Hepatocyte (in vitro differentiated cells): ENCODE data around the gene CABS1.

Experiments used
- EZH2phosphoT487 ChIP-seq: fragments of 200-600 bp; sonication (generic); IDR thresholded peaks from one replicate; pipeline ENCODE4 v1.6.1; 2018; ENCODE audit warnings: antibody characterized with exemption, mild to moderate bottlenecking, low read depth, moderate library complexity; ENCODE audit not compliant: unreplicated experiment, severe bottlenecking
- TF ChIP-seq, protein P1 (sequence below): fragments of 200-600 bp; sonication (generic); IDR thresholded peaks from 2 replicates; pipeline ENCODE4 v1.5.1; 2016; ENCODE audit warnings: antibody characterized with exemption, mild to moderate bottlenecking; ENCODE audit not compliant: poor library complexity

DNA sequence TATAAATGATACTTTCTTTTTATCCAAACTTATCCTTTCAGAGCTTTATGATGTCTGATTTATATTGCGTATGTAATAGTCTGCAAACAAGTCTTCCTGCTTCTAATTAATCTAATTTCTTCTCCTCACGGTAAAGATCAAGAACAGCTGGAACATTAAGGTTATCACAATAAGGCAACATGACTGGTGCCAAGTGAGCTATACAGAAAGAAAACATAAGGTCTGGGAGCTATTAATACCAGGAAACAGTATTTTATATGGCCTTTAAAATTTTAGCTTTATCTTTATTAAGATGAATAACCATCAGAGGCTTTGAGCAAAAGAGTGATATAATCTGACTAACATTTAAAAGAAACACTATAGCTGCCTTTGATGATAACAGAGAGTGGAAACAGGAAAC, 28.7 kb upstream of the CABS1 start:
- TF ChIP-seq, protein P1, sequence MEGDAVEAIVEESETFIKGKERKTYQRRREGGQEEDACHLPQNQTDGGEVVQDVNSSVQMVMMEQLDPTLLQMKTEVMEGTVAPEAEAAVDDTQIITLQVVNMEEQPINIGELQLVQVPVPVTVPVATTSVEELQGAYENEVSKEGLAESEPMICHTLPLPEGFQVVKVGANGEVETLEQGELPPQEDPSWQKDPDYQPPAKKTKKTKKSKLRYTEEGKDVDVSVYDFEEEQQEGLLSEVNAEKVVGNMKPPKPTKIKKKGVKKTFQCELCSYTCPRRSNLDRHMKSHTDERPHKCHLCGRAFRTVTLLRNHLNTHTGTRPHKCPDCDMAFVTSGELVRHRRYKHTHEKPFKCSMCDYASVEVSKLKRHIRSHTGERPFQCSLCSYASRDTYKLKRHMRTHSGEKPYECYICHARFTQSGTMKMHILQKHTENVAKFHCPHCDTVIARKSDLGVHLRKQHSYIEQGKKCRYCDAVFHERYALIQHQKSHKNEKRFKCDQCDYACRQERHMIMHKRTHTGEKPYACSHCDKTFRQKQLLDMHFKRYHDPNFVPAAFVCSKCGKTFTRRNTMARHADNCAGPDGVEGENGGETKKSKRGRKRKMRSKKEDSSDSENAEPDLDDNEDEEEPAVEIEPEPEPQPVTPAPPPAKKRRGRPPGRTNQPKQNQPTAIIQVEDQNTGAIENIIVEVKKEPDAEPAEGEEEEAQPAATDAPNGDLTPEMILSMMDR = no peak
- no peak for TF ChIP-seq EZH2phosphoT487
